ENCODE measurements around the gene SEPTIN1. TPM values are rescaled to one million over a fixed set of nuclear protein-coding genes. Genes with fewer than 3 reads are reported as not detected.

SEPTIN1 gene
- total RNA-seq, 2 experiments from 2014 or later: 133 to 181 TPM

DNA sequence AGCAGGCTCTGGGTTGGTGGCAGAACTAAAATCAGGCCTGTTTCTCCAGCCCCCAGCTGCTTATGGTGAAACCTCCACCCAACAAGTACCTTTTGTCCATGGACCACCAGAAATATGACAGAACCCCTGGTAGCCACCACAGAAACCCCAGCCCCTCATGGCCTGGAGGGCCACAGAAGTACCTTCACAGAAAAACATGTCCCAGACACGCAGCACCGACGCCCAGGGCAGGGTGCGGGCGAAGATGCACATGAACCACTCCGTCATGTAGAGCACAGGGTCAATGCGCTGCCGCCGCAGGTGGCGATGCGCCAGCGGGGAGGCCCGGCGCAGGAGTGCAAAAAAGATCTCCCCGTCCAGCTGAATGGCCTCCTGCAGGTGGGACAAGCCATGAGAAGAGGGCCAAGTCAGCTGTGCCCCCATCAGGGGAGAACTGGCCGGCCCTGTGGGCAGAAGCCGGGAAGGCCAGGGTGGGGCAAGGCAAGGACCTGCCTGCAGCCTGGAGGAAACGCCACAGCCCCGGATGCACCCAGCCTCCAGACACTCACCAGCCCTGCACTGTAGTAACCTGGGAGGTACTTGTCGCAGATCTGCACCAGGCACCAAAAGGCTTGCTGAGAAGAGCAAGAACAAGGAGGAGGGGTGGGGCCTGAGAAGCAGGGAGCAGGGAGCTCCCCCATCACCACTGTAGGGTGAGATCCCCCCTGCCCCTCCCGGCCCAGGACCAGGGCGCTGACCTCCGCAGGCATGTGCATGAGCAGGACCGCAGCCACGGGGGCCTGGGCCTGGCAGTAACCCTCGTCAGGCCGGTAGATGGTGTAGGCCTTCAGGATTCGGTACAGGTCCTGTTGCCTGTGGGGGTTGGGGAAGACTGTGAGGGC lies 23.1 kb downstream of the SEPTIN1 start:
- no TSS peak for BruUV-seq (replicated peaks)
- Histone ChIP-seq H3K9me2 (ENCODE audit: insufficient read depth, low read length) (no peaks in the 10 kb centered on the region), H3K4me2 (ENCODE audit: low read length) (no peak overlapping the region), H3K27ac (ENCODE audit: low read depth, low read length, poor library complexity, severe bottlenecking) (no peak overlapping the region), H4K20me1 (ENCODE audit: insufficient read depth, low read length) (no peaks in the 10 kb centered on the region; the same call in 1 of the 2 replicates), H2AFZ (ENCODE audit: low read length) (no peak overlapping the region), H3K9me3 (ENCODE audit: low read length) (no peaks in the 10 kb centered on the region), H3K36me3 (ENCODE audit: insufficient read depth, low read length) (peaks cover 79% of the 10 kb centered on the region), H3K4me3 (ENCODE audit: low read depth, low read length, poor library complexity, severe bottlenecking) (no peak overlapping the region), H3K4me1 (ENCODE audit: insufficient read depth, low read length, poor library complexity, severe bottlenecking) (peaks cover 23% of the 10 kb centered on the region), H3K79me2 (ENCODE audit: insufficient read depth, low read depth, low read length) (peaks cover 32% of the 10 kb centered on the region)
- intact Hi-C loops (cut with micrococcal nuclease; ENCODE audit: unreplicated experiment): loop anchor here (10.0 kb wide), 1 partner anchor 294 kb away; the partner anchor contains the start of gene ALDOA
- DNase-seq (ENCODE audit: low spot score): no peak
- CTCF ChIA-PET (ENCODE audit: unreplicated experiment): no interaction called here
- POLR2A ChIA-PET: no interaction called here
- TF ChIP-seq, protein P1, sequence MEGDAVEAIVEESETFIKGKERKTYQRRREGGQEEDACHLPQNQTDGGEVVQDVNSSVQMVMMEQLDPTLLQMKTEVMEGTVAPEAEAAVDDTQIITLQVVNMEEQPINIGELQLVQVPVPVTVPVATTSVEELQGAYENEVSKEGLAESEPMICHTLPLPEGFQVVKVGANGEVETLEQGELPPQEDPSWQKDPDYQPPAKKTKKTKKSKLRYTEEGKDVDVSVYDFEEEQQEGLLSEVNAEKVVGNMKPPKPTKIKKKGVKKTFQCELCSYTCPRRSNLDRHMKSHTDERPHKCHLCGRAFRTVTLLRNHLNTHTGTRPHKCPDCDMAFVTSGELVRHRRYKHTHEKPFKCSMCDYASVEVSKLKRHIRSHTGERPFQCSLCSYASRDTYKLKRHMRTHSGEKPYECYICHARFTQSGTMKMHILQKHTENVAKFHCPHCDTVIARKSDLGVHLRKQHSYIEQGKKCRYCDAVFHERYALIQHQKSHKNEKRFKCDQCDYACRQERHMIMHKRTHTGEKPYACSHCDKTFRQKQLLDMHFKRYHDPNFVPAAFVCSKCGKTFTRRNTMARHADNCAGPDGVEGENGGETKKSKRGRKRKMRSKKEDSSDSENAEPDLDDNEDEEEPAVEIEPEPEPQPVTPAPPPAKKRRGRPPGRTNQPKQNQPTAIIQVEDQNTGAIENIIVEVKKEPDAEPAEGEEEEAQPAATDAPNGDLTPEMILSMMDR (conservative IDR thresholded peaks at IDR 0.05; ENCODE audit: low read length): no peak
- no peak for TF ChIP-seq EZH2phosphoT487 (IDR thresholded peaks at IDR 0.05; ENCODE audit: borderline replicate concordance, low read depth, low read length)

DNA sequence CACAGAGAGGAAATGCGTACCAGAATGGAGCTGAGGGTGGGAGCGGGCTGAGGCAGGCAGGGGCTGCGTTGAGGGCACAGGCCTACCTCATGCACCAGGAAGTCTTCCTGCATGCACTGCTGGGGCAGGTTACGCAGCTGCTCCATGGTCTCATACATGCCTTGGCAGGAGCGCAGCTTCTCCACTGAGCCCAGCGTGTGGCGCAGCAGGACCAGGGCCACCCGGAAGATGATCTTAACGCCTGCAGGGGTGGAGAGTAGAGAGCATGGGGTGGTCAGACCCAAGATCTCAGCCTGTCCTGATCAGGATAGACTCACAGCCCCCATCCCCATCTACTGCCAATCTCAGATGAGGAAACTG lies 23.8 kb downstream of the SEPTIN1 start:
- peaks cover 30% of the 10 kb centered on the region for H3K4me1 ChIP-seq (ENCODE audit: insufficient read depth, low read length, poor library complexity, severe bottlenecking)
- peaks cover 35% of the 10 kb centered on the region for H3K79me2 ChIP-seq (ENCODE audit: insufficient read depth, low read depth, low read length)
- DNase-seq (ENCODE audit: low spot score): no peak
- no peaks in the 10 kb centered on the region for H3K9me2 ChIP-seq (ENCODE audit: insufficient read depth, low read length)
- ChIA-PET POLR2A (no interaction called here), CTCF (ENCODE audit: unreplicated experiment) (no interaction called here)
- H3K27ac ChIP-seq (ENCODE audit: low read depth, low read length, poor library complexity, severe bottlenecking): no peak overlapping the region
- H3K36me3 ChIP-seq (ENCODE audit: insufficient read depth, low read length): peaks cover 79% of the 10 kb centered on the region
- TF ChIP-seq, protein P1 (conservative IDR thresholded peaks at IDR 0.05; ENCODE audit: low read length): 0 out of 2 replicates have a peak, but pooled peaks have one; percentile 24
- TF ChIP-seq EZH2phosphoT487 (IDR thresholded peaks at IDR 0.05; ENCODE audit: borderline replicate concordance, low read depth, low read length): no peak
- no peak overlapping the region for H3K4me3 ChIP-seq (ENCODE audit: low read depth, low read length, poor library complexity, severe bottlenecking)
- no peak overlapping the region for H3K4me2 ChIP-seq (ENCODE audit: low read length)
- H4K20me1 ChIP-seq (ENCODE audit: insufficient read depth, low read length): no peaks in the 10 kb centered on the region; the same call in 1 of the 2 replicates
- no peaks in the 10 kb centered on the region for H3K9me3 ChIP-seq (ENCODE audit: low read length)
- intact Hi-C loops (cut with micrococcal nuclease; ENCODE audit: unreplicated experiment): loop anchor here (10.0 kb wide), 1 partner anchor 294 kb away; the partner anchor contains the start of gene ALDOA
- BruUV-seq (replicated peaks): no TSS peak
- H2AFZ ChIP-seq (ENCODE audit: low read length): no peak overlapping the region

Measured in OCI-LY7 (cell line).